Suprapubic skin (tissue), 3 donors: Measurements from ENCODE around the gene GULP1.

ENCODE experiments used
- EP300 ChIP-seq: sonication (generic); formaldehyde crosslinking; IDR thresholded peaks from one replicate; pipeline ENCODE4 v1.6.1; 2017; ENCODE audit warnings: antibody characterized with exemption
- POLR2A ChIP-seq, 2 donors: fragments of 450-650 bp; IDR thresholded peaks; one replicate each; pipeline ENCODE4 v1.6.1; 2017; ENCODE audit warnings: antibody characterized with exemption in 2 of 2, mild to moderate bottlenecking in 2 of 2, moderate library complexity in 2 of 2
- TF ChIP-seq, protein P1 (sequence below), 2 donors: fragments of 200-600 bp in 1 of 2; fragments of 450-650 bp in 1 of 2; sonication (generic) in 1 of 2; IDR thresholded peaks; one replicate each; pipeline ENCODE4 v1.5.1; 2016 to 2019; ENCODE audit warnings: antibody characterized with exemption in 2 of 2, mild to moderate bottlenecking in 1 of 2, moderate library complexity in 1 of 2

DNA sequence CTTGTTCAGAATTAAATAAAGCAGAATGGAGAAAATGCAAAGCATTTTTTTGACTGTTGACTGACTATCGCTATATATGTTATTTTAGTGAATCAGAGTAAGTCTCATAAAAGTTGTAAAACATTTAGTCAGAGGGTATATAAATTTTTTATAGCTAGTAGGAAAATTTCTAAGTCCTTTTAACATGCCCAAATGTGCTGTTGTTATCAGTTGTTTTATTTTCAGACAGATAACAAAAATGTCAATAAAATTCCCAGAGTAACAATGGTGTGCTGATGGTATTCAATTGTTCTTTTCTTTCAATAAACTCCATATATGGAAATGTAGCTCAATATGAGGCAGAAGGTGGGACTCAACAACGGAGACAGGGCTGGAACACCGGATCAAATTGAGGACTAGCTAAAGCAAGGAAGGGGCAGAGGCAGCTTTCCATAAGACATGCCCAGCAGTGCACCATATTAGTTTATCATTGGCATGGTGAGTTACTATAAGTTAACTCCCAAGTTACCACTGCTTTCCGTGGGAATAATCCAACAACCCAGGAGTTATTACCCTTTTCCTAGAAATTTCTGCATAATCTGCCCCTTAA is 26.6 kb downstream of the GULP1 start:
- TF ChIP-seq, protein P1, sequence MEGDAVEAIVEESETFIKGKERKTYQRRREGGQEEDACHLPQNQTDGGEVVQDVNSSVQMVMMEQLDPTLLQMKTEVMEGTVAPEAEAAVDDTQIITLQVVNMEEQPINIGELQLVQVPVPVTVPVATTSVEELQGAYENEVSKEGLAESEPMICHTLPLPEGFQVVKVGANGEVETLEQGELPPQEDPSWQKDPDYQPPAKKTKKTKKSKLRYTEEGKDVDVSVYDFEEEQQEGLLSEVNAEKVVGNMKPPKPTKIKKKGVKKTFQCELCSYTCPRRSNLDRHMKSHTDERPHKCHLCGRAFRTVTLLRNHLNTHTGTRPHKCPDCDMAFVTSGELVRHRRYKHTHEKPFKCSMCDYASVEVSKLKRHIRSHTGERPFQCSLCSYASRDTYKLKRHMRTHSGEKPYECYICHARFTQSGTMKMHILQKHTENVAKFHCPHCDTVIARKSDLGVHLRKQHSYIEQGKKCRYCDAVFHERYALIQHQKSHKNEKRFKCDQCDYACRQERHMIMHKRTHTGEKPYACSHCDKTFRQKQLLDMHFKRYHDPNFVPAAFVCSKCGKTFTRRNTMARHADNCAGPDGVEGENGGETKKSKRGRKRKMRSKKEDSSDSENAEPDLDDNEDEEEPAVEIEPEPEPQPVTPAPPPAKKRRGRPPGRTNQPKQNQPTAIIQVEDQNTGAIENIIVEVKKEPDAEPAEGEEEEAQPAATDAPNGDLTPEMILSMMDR (IDR thresholded peaks at IDR 0.05): no peak
- TF ChIP-seq EP300: no peak
- no peak for TF ChIP-seq POLR2A (IDR thresholded peaks at IDR 0.05)
